Fibroblast of pulmonary artery (primary cell): ENCODE results near the gene EXOC6.

Experiments used
- DNase-seq: peaks from one replicate; pipeline ENCODE4 v3.0.0-alpha.2; 2010; ENCODE audit warnings: low read depth
- H3K4me3 ChIP-seq: replicated peaks from 2 replicates; pipeline ENCODE4 v1.5.1; 2011; ENCODE audit warnings: low read depth, mild to moderate bottlenecking, control low read depth, low read length, moderate library complexity
- CTCF ChIP-seq: IDR thresholded peaks from 2 replicates; pipeline ENCODE4 v1.5.1; 2011; ENCODE audit warnings: mild to moderate bottlenecking, control low read depth, low read length, inconsistent platforms; ENCODE audit errors: missing control alignments

Gene EXOC6

DNA sequence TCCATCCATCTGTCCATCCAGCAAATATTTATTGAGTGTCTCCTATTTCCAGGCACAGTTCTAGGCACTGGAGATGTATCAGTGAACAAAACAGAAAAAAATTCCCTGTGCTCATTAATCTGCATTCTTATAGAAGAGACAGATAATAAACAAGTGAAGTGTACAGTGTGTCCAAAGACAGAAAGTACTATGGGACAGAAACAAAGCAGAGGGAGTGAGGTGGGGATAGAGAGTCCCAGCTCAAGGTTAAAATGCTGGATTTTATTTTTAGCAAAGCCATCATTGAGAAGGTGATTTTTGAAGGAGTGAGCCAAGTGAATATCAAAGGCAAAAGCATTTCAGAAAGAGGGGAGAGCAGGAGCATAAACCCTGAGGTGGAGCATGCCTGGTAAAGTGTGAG lies 21.8 kb upstream of the EXOC6 start:
- no peak overlapping the region for H3K4me3 ChIP-seq
- DNase-seq, result no peak
- TF ChIP-seq CTCF, result no peak

DNA sequence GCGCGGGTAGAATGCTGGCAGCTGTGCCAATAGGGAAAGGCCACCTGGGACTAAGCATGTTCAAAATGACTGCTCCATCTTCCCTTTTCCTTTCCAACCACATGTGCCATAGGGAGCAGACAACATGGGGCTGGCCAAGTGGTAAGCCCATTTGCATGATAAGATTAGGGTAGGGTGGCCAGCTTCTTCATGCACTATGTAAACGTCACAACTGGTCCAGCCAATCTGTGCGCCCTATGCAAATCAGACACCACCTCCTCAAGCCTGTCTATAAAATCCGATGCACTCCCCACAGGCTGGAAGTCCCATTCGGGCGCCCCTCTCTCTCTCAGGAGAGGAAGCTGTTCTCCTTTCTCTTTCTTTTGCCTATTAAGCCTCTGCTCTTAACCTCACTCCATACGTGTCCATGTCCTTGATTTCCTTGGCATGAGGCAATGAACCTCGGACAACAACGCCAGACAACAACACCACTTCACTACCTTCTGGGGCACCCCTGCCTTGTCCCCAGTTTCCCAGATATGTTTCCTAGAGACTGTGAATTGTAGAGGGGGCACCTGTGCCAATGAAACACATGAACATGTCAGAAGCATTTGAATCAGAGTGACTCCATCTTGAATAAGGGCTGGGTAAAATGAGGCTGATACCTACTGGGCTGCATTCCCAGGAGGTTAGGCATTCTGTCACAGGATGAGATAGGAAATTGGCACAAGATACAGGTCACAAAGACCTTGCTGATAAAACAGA lies 19.1 kb upstream of the EXOC6 start:
- TF ChIP-seq CTCF, result no peak
- H3K4me3 ChIP-seq, result no peak overlapping the region
- no peak for DNase-seq

DNA sequence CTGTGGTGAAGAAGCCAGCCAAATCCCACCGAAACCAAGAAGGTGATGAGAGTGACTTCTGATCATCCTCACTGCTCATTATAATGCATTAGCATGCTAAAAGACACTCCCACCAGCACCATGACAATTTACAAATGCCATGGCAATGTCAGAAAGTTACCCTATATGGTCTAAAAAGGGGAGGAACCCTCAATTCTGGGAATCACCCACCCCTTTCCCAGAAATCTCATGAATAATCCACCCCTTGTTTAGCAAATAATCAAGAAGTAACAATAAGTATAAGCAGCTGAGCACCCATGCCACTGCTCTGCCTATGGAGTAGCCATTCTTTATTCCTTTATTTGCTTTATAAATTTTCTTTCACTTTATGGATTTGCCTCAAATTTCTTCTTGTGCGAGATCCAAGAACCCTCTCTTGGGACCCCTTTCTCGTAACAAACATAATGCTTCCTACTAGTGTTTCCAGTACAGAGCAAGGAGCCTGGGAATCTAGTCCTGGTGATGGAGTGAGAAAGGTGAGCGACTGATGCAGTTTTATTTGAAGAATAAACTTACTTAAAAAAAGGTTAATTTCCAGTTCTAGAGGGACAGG lies 18.4 kb upstream of the EXOC6 start:
- TF ChIP-seq CTCF, result no peak
- no peak for DNase-seq
- no peak overlapping the region for H3K4me3 ChIP-seq

GRCh38 chr10:92830478-92831389 lies 17.6 kb upstream of the EXOC6 start:
- no peak for TF ChIP-seq CTCF
- no peak for DNase-seq
- H3K4me3 ChIP-seq, result no peak overlapping the region

- no peak overlapping the region for H3K4me3 ChIP-seq
- no peak for DNase-seq
- no peak for TF ChIP-seq CTCF
Measured at GRCh38 chr10:92832121-92832520, 16.2 kb upstream of the EXOC6 start.

- TF ChIP-seq CTCF, result no peak
- DNase-seq, result no peak
- H3K4me3 ChIP-seq, result no peak overlapping the region
Measured at GRCh38 chr10:92832998-92833650, 15.2 kb upstream of the EXOC6 start.
